Measurements from ENCODE around the gene TMEM121.

DNA sequence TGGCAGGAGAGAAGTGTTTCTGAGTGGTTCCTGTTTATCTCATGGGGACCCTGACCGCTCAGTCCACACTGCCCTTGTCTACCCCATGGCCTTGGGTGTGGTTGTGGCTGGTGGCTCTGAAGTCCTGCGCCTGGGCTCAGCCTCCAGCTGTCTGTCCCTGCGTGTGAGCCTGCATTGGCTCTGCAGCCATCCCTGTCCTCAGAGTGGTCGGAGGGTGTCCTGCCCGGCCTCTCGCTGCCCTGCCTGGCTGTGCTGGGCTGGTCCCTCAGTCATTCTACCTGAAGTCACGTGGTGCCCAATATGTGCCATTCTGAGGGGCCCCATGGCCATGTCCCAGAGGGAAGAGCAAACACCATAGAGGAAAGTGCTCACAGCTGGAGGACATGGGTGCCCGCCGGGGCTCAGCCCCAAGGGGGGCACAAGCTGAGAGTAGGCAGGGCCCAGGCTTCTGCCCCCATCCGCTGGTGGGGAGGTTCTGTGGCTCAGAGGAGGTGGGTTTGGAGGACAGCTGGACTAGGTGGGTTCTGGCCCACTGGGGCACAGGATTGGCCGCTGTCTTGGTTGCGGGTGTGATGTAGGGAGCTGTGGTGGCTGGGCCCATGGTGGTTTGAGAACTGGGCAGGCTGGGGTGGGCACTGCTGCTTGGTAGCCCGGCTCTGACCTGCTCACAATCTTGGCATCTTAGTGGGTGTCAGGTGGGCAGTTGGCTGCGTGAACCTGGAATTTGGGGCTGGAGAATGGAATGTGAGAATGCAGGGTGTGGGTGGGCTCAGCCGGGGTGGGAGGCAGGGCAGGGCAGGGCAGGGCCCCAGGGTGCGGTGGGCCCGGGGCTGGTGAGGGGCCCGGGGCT, 23.7 kb upstream of the TMEM121 start:
- TF ChIP-seq POLR2A (IDR thresholded peaks at IDR 0.05; ENCODE audit: low read length) (no peak), GATA1 (IDR thresholded peaks at IDR 0.05; ENCODE audit: low read depth, low read length) (no peak)
